Gastrocnemius medialis (tissue), 4 donors: ENCODE results near the gene ETNK1.

ENCODE experiments used
- CTCF ChIP-seq, 5 experiments: fragments of 450-650 bp in 3 of 5; fragments of 200-600 bp in 2 of 5; sonication (generic) in 2 of 5; IDR thresholded peaks in 4 of 5; conservative IDR thresholded peaks in 1 of 5; 1 replicate in 4 of 5; 2 replicates in 1 of 5; pipeline ENCODE4 v1.5.1; 2016 to 2019; ENCODE audit warnings: antibody characterized with exemption in 5 of 5, mild to moderate bottlenecking in 3 of 5, moderate library complexity in 3 of 5
- POLR2A ChIP-seq, 2 donors: fragments of 450-650 bp; IDR thresholded peaks; one replicate each; pipeline ENCODE4 v1.6.1; 2017; ENCODE audit warnings: antibody characterized with exemption in 2 of 2, mild to moderate bottlenecking in 2 of 2, moderate library complexity in 2 of 2

- no peak for TF ChIP-seq CTCF (IDR thresholded peaks at IDR 0.05 in 4 of 5, conservative IDR thresholded peaks at IDR 0.05 in 1 of 5)
- TF ChIP-seq POLR2A (IDR thresholded peaks at IDR 0.05) = no peak
These were observed 108.8 kb downstream of the ETNK1 start for GRCh38 chr12:22733756-22734155.
